Activated CD4-positive, alpha-beta T cell treated with anti-CD3 and anti-CD28 coated beads for 36 hours (primary cell): Measurements from ENCODE around the gene LEF1. TPM values are rescaled to one million over a fixed set of nuclear protein-coding genes. Genes with fewer than 3 reads are reported as not detected.

Experiments
- ATAC-seq: fragments of 200-7000 bp; cut with Tn5 transposase; one replicate; pipeline ENCODE4 v1.10.0; 2021; ENCODE audit warnings: mild to moderate bottlenecking, moderate library complexity
- CTCF ChIA-PET: fragments of 350-600 bp; sonication (Branson Sonifier 250); formaldehyde crosslinking; loops from one replicate; lab custom pipeline; 2021; ENCODE audit warnings: antibody characterized with exemption; lab: Charles Lee
- POLR2A ChIA-PET: fragments of 350-600 bp; sonication (Branson Sonifier 250); formaldehyde crosslinking; loops from one replicate; lab custom pipeline; 2021; ENCODE audit warnings: antibody characterized with exemption, inconsistent platforms; lab: Charles Lee
- DNase-seq: peaks from one replicate; pipeline ENCODE4 v3.0.0-alpha.2; 2020
- H3K27ac Mint-ChIP-seq: one replicate; pipeline ENCODE4 v1.8.0; 2021; ENCODE audit warnings: mixed read lengths
- H3K27me3 Mint-ChIP-seq: one replicate; pipeline ENCODE4 v1.8.0; 2021; ENCODE audit warnings: mixed read lengths
- H3K36me3 Mint-ChIP-seq: one replicate; pipeline ENCODE4 v1.8.0; 2021; ENCODE audit warnings: low read depth, mixed read lengths
- H3K4me1 Mint-ChIP-seq: one replicate; pipeline ENCODE4 v1.8.0; 2021; ENCODE audit warnings: mixed read lengths
- H3K4me3 Mint-ChIP-seq: one replicate; pipeline ENCODE4 v1.8.0; 2021; ENCODE audit warnings: mild to moderate bottlenecking, moderate library complexity, mixed read lengths
- H3K9me3 Mint-ChIP-seq: one replicate; pipeline ENCODE4 v1.8.0; 2021; ENCODE audit warnings: low read depth, mixed read lengths
- intact Hi-C, 2 experiments: fragments of 100-400 bp; cut with DNase I in 1 of 2; cut with micrococcal nuclease in 1 of 2; formaldehyde crosslinking; loops; one replicate each; pipeline versions ENCODE4 v1.14.2 to v1.15.1; 2022 to 2024; cut with DNase I, micrococcal nuclease
- total RNA-seq, 2 experiments: library from RNA; stranded (reverse); gene quantifications; one replicate each; pipeline ENCODE4 v1.2.3, GENCODE V29; 2021

The LEF1 gene
- total RNA-seq, 2 experiments from 2014 or later: 175 to 302 TPM

GRCh38 chr4:108008721-108009120, 160.0 kb downstream of the LEF1 start:
- Mint-ChIP-seq H3K36me3 (peaks cover 30% of the 10 kb centered on the region), H3K4me1 (peaks cover 27% of the 10 kb centered on the region), H3K4me3 (no peak overlapping the region), H3K27me3 (no peaks in the 10 kb centered on the region), H3K27ac (no peak overlapping the region), H3K9me3 (no peaks in the 10 kb centered on the region)
- ChIA-PET POLR2A (no interaction called here), CTCF (interaction anchor here (1.6 kb wide), 1 partner anchor 10 kb away, joined by 5 read pairs; no protein-coding TSS in a partner anchor)
- ATAC-seq (no peak), DNase-seq (no peak)
- intact Hi-C loops: no loop called here

GRCh38 chr4:108007984-108008383, 160.7 kb downstream of the LEF1 start:
- CTCF ChIA-PET: no interaction called here
- no peak overlapping the region for H3K27ac Mint-ChIP-seq
- ATAC-seq (no peak), DNase-seq (no peak)
- no peak overlapping the region for H3K4me3 Mint-ChIP-seq
- POLR2A ChIA-PET: no interaction called here
- peaks cover 26% of the 10 kb centered on the region for H3K36me3 Mint-ChIP-seq
- no peaks in the 10 kb centered on the region for H3K9me3 Mint-ChIP-seq
- peaks cover 33% of the 10 kb centered on the region for H3K4me1 Mint-ChIP-seq
- H3K27me3 Mint-ChIP-seq: no peaks in the 10 kb centered on the region
- intact Hi-C loops: no loop called here

GRCh38 chr4:108006361-108006760, 162.4 kb downstream of the LEF1 start:
- intact Hi-C loops: no loop called here
- H3K9me3 Mint-ChIP-seq: no peaks in the 10 kb centered on the region
- ChIA-PET CTCF (interaction anchor here (0.9 kb wide), 1 partner anchor 12 kb away, joined by 3 read pairs; no protein-coding TSS in a partner anchor), POLR2A (no interaction called here)
- ATAC-seq: no peak
- no peak for DNase-seq
- no peak overlapping the region for H3K27ac Mint-ChIP-seq
- H3K4me1 Mint-ChIP-seq: peaks cover 39% of the 10 kb centered on the region
- peaks cover 21% of the 10 kb centered on the region for H3K36me3 Mint-ChIP-seq
- no peak overlapping the region for H3K4me3 Mint-ChIP-seq
- H3K27me3 Mint-ChIP-seq: no peaks in the 10 kb centered on the region

GRCh38 chr4:108005807-108006206, 162.9 kb downstream of the LEF1 start:
- peaks cover 23% of the 10 kb centered on the region for H3K36me3 Mint-ChIP-seq
- peaks cover 39% of the 10 kb centered on the region for H3K4me1 Mint-ChIP-seq
- H3K27ac Mint-ChIP-seq: no peak overlapping the region
- intact Hi-C loops: no loop called here
- no peaks in the 10 kb centered on the region for H3K27me3 Mint-ChIP-seq
- no peak overlapping the region for H3K4me3 Mint-ChIP-seq
- H3K9me3 Mint-ChIP-seq: no peaks in the 10 kb centered on the region
- CTCF ChIA-PET: interaction anchor here (0.6 to 0.9 kb wide), 2 partner anchors 13 to 102 kb away, joined by 3 read pairs; no protein-coding TSS in a partner anchor
- POLR2A ChIA-PET: no interaction called here
- DNase-seq: no peak
- no peak for ATAC-seq

GRCh38 chr4:108004646-108005045, 164.1 kb downstream of the LEF1 start:
- CTCF ChIA-PET: interaction anchor here (1.7 to 2.3 kb wide), 2 partner anchors 9 to 11 kb away, joined by 5 read pairs; no protein-coding TSS in a partner anchor
- H3K9me3 Mint-ChIP-seq: no peaks in the 10 kb centered on the region
- H3K4me1 Mint-ChIP-seq: peaks cover 49% of the 10 kb centered on the region
- intact Hi-C loops: no loop called here
- no peak for ATAC-seq
- POLR2A ChIA-PET: no interaction called here
- no peak overlapping the region for H3K27ac Mint-ChIP-seq
- H3K36me3 Mint-ChIP-seq: peaks cover 27% of the 10 kb centered on the region
- H3K4me3 Mint-ChIP-seq: no peak overlapping the region
- no peak for DNase-seq
- H3K27me3 Mint-ChIP-seq: no peaks in the 10 kb centered on the region

GRCh38 chr4:108003982-108004515, 164.7 kb downstream of the LEF1 start:
- Mint-ChIP-seq H3K36me3 (peaks cover 30% of the 10 kb centered on the region), H3K9me3 (no peaks in the 10 kb centered on the region), H3K27ac (peak overlapping the region; percentile 5), H3K4me1 (peaks cover 55% of the 10 kb centered on the region), H3K27me3 (no peaks in the 10 kb centered on the region), H3K4me3 (no peak overlapping the region)
- intact Hi-C loops: no loop called here
- ATAC-seq (peak; percentile 67), DNase-seq (no peak)
- ChIA-PET CTCF (interaction anchor here (1.2 to 2.3 kb wide), 3 partner anchors 10 to 569 kb away, joined by 3 to 5 read pairs (median 5); no protein-coding TSS in a partner anchor), POLR2A (no interaction called here)

GRCh38 chr4:108001540-108002135, 167.1 kb downstream of the LEF1 start:
- H3K9me3 Mint-ChIP-seq: no peaks in the 10 kb centered on the region
- CTCF ChIA-PET: interaction anchor here (0.5 to 2.2 kb wide), 3 partner anchors 9 to 1699 kb away, joined by 3 to 9 read pairs (median 4); no protein-coding TSS in a partner anchor
- peaks cover 48% of the 10 kb centered on the region for H3K36me3 Mint-ChIP-seq

GRCh38 chr4:107999932-108000539, 168.7 kb downstream of the LEF1 start:
- Mint-ChIP-seq H3K4me1 (peaks cover 60% of the 10 kb centered on the region), H3K36me3 (peaks cover 56% of the 10 kb centered on the region), H3K27ac (peak overlapping the region; percentile 29), H3K27me3 (no peaks in the 10 kb centered on the region), H3K9me3 (no peaks in the 10 kb centered on the region), H3K4me3 (no peak overlapping the region)
- intact Hi-C loops: no loop called here
- CTCF ChIA-PET: interaction anchor here (1.0 to 2.8 kb wide), 3 partner anchors 9 to 573 kb away, joined by 3 to 7 read pairs (median 3); no protein-coding TSS in a partner anchor
- POLR2A ChIA-PET: no interaction called here
- ATAC-seq (no peak), DNase-seq (no peak)

More at GRCh38 chr4:108001540-108002135, 167.1 kb downstream of the LEF1 start:
- POLR2A ChIA-PET: no interaction called here
- intact Hi-C loops: no loop called here
- no peak for DNase-seq
- peaks cover 63% of the 10 kb centered on the region for H3K4me1 Mint-ChIP-seq
- no peaks in the 10 kb centered on the region for H3K27me3 Mint-ChIP-seq
- H3K4me3 Mint-ChIP-seq: no peak overlapping the region
- no peak for ATAC-seq
- H3K27ac Mint-ChIP-seq: no peak overlapping the region

GRCh38 chr4:107997794-107998193, 170.9 kb downstream of the LEF1 start:
- peaks cover 58% of the 10 kb centered on the region for H3K4me1 Mint-ChIP-seq
- intact Hi-C loops: no loop called here
- H3K9me3 Mint-ChIP-seq: no peaks in the 10 kb centered on the region
- no peak overlapping the region for H3K4me3 Mint-ChIP-seq
- H3K27me3 Mint-ChIP-seq: no peaks in the 10 kb centered on the region
- H3K27ac Mint-ChIP-seq: no peak overlapping the region
- ChIA-PET POLR2A (no interaction called here), CTCF (interaction anchor here (2.5 kb wide), 1 partner anchor 22 kb away, joined by 7 read pairs; no protein-coding TSS in a partner anchor)
- DNase-seq (no peak), ATAC-seq (no peak)
- peaks cover 57% of the 10 kb centered on the region for H3K36me3 Mint-ChIP-seq
